NT2/D1 (cell line): ENCODE results near the gene TIMM29.

ENCODE experiments used
- SUZ12 ChIP-seq: IDR thresholded peaks from 2 replicates; pipeline ENCODE4 v1.6.1; 2011; ENCODE audit not compliant: insufficient read length, insufficient read depth; ENCODE audit errors: extremely low read depth
- YY1 ChIP-seq: IDR thresholded peaks from 2 replicates; pipeline ENCODE4 v1.6.1; 2011; ENCODE audit not compliant: insufficient read length, insufficient read depth
- ZNF274 ChIP-seq: IDR thresholded peaks from 2 replicates; pipeline ENCODE4 v1.6.1; 2011; ENCODE audit warnings: mild to moderate bottlenecking, low read depth, low read length

DNA sequence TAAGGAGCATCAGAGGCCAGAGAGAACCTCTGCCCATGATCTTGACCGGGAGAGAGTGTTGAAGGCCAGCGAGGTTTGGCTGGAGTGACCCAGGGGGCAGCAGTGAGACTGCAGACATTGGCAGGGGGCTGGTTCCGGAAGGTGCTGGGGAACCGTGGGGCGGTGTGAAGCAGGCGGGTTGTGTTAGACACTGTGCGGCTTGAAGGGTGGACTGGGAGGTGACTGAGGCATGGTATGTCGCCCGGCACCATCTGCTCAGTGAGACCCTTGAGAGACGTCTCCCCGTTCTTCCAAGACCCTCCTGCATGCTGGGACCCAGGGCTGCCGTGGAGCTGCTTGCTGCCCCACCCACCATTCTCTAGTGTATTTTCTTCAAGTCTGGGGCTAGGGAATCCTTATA, 32.7 kb upstream of the TIMM29 start:
- no peak for TF ChIP-seq SUZ12
- no peak for TF ChIP-seq YY1
- TF ChIP-seq ZNF274 = no peak
